Central memory CD8-positive, alpha-beta T cell (primary cell): ENCODE measurements around the gene APBB2.

Source experiments
- ATAC-seq: fragments of 150-1000 bp; cut with Tn5 transposase; replicated peaks from 2 replicates; pipeline ENCODE4 v1.10.0; 2022; ENCODE audit warnings: mild to moderate bottlenecking, moderate FRiP score, moderate number of reproducible peaks; ENCODE audit not compliant: poor library complexity, severe bottlenecking; ENCODE audit errors: extremely low read depth
- DNase-seq, 2 donors: peaks; one replicate each; pipeline ENCODE4 v3.0.0; 2021; ENCODE audit warnings: low spot score in 2 of 2
- H3K27ac Mint-ChIP-seq: one replicate; pipeline ENCODE4 v1.8.0; 2022; ENCODE audit warnings: low read depth, mild to moderate bottlenecking, moderate library complexity, mixed read lengths
- H3K27me3 Mint-ChIP-seq: one replicate; pipeline ENCODE4 v1.8.0; 2022; ENCODE audit warnings: mixed read lengths
- H3K36me3 Mint-ChIP-seq: one replicate; pipeline ENCODE4 v1.8.0; 2022; ENCODE audit warnings: mild to moderate bottlenecking, moderate library complexity, mixed read lengths; ENCODE audit not compliant: insufficient read depth
- H3K4me1 Mint-ChIP-seq: one replicate; pipeline ENCODE4 v1.8.0; 2022; ENCODE audit warnings: mixed read lengths
- H3K4me3 Mint-ChIP-seq: one replicate; pipeline ENCODE4 v1.8.0; 2022; ENCODE audit warnings: mild to moderate bottlenecking, moderate library complexity, mixed read lengths
- H3K9me3 Mint-ChIP-seq: one replicate; pipeline ENCODE4 v1.8.0; 2022; ENCODE audit warnings: mixed read lengths

Gene APBB2

DNA sequence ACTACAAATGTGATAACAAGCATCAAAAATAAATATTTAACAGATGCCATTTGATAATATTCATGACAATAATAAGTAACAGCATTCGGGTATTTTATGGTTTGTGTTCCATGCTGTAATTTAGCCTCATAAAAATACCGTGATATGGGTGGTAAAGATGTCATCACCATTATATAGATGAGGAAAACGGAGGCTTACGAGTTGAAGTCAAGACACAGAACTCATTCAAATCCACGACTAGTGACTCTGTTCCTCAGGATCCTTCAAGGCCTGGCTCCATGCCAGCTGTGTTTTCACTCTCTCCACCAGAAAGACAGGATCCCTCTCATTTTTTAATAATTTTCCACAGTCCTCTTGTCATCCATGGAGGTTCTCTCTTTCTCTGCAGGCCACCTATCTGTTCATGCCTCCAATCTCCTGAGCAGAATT is 94.5 kb downstream of the APBB2 start:
- ATAC-seq, result no peak

DNA sequence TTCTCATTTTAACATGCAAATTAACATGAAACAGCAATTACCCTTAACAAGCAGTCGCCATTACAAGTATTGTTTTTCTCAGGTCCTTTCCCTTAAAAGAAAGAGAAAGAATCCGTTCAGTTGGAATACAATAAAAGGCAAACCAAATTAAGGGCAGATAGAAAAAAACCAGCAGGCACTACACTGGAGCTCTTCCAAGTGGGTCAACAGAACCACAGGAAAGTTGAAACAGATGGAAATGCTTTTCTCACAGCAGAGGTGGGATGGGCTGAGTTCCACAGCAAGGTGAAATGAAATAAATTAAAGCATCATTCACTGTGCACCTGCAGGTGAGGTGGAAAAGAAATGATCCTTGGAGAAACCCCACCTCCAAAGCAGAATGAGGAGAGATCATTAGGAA is 102.6 kb downstream of the APBB2 start:
- no peak overlapping the region for H3K27ac Mint-ChIP-seq

More for the DNA sequence above, 94.5 kb downstream of the APBB2 start:
- Mint-ChIP-seq H3K9me3 (no peaks in the 10 kb centered on the region), H3K27ac (no peak overlapping the region), H3K4me1 (no peaks in the 10 kb centered on the region), H3K4me3 (no peak overlapping the region), H3K27me3 (no peaks in the 10 kb centered on the region), H3K36me3 (no peaks in the 10 kb centered on the region)
- no peak for DNase-seq

DNA sequence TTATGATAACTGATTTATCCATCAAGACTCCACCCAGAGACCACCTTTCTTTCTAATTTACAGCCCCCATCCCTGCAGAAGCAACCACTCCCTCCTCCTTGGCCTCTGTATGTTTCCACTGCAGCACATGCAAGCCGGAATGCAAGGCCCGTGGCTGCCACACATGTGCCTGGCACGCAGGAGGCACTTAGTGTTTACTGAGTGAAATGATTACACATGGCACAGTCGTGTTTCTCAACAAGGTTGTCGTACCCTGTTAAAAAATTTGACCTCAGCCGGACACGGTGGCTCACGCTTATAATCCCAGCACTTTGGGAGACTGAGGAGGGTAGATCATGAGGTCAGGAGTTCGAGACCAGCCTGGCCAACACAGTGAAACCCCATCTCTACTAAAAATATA is 104.3 kb downstream of the APBB2 start:
- Mint-ChIP-seq H3K4me1 (no peaks in the 10 kb centered on the region), H3K36me3 (peaks cover 2% of the 10 kb centered on the region), H3K4me3 (no peak overlapping the region), H3K27ac (no peak overlapping the region), H3K9me3 (no peaks in the 10 kb centered on the region), H3K27me3 (no peaks in the 10 kb centered on the region)
- ATAC-seq (no peak), DNase-seq (no peak)

More for the DNA sequence above, 102.6 kb downstream of the APBB2 start:
- no peak for ATAC-seq
- no peak for DNase-seq
- H3K4me1 Mint-ChIP-seq, result no peaks in the 10 kb centered on the region
- peaks cover 2% of the 10 kb centered on the region for H3K36me3 Mint-ChIP-seq
- H3K27me3 Mint-ChIP-seq, result no peaks in the 10 kb centered on the region
- no peaks in the 10 kb centered on the region for H3K9me3 Mint-ChIP-seq
- H3K4me3 Mint-ChIP-seq, result no peak overlapping the region

DNA sequence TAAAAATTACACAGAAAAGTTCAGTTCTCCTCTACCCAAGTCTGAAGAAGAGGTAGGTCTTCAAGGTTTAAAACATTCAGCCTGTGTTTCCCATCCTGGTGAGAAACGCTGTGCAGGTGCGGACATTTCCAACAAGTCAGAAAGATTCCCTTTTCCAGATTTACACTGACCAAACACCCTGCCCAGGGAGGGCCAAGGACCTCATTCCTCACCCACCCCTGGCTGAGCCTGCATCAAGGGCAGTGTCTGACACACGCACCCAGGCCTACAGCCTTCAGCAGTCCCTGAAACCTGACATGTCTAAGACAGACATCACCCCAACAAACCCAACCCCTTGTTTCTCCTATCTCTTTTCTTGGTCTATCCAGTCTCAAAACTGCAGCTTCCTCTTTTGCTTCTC is 105.9 kb downstream of the APBB2 start:
- H3K27me3 Mint-ChIP-seq, result no peaks in the 10 kb centered on the region
- no peaks in the 10 kb centered on the region for H3K36me3 Mint-ChIP-seq
- ATAC-seq (no peak), DNase-seq (no peak)
- H3K9me3 Mint-ChIP-seq, result no peaks in the 10 kb centered on the region
- H3K4me1 Mint-ChIP-seq, result no peaks in the 10 kb centered on the region
- H3K27ac Mint-ChIP-seq, result no peak overlapping the region
- no peak overlapping the region for H3K4me3 Mint-ChIP-seq

DNA sequence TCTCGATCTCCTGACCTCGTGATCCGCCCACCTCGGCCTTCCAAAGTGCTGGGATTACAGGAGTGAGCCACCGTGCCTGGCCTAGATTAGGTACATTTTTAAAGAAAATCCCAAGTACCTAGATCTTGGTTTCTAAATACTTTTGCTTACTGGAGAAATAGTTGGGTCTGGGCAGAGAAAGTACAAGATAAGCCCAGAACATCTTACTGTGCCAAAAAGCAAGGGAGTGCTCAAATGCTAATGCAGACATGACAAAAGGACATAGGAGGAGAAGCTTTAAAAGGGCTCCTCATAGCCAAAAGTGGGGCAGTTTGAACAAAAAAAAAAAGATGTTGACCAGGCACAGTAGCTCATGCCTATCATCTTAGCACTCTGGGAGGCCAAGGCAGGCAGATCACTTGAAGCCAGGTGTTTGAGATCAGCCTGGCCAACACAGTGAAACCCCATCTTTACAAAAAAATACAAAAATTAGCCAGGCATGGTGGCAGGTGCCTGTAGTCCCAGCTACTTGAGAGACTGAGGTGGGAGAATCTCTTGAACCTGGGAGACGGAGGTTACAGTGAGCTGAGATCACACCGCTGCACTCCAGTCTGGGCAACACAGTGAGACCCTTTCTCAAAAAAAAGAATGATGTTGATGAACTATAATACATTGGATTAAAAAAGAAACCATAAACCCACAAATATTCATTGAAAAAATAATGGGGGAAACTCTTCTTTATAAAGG is 107.5 kb downstream of the APBB2 start:
- ATAC-seq (no peak), DNase-seq (no peak)
- Mint-ChIP-seq H3K27ac (no peak overlapping the region), H3K4me3 (no peak overlapping the region), H3K27me3 (no peaks in the 10 kb centered on the region), H3K9me3 (no peaks in the 10 kb centered on the region), H3K36me3 (no peaks in the 10 kb centered on the region), H3K4me1 (no peaks in the 10 kb centered on the region)

DNA sequence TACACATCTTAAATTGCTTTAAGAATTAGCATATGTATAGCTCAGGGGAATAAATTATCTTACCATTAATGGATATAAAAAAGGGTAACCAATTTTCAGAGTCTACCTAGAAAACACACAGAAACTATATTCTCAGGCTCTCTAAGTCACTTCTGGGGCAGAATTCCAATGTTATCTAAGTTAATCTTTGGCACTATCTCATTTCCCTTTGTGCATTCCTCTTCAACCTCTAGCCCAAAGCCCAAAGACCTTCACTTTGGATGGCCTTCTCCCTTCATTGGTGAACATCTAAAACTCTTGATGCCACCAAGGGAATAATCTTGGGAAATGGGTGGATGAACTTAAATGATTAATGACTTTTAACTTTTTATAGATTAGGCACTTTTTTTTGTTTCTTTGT is 108.3 kb downstream of the APBB2 start:
- Mint-ChIP-seq H3K9me3 (no peaks in the 10 kb centered on the region), H3K27me3 (no peaks in the 10 kb centered on the region), H3K27ac (no peak overlapping the region), H3K36me3 (no peaks in the 10 kb centered on the region), H3K4me3 (no peak overlapping the region), H3K4me1 (no peaks in the 10 kb centered on the region)
- DNase-seq, result no peak
- no peak for ATAC-seq

DNA sequence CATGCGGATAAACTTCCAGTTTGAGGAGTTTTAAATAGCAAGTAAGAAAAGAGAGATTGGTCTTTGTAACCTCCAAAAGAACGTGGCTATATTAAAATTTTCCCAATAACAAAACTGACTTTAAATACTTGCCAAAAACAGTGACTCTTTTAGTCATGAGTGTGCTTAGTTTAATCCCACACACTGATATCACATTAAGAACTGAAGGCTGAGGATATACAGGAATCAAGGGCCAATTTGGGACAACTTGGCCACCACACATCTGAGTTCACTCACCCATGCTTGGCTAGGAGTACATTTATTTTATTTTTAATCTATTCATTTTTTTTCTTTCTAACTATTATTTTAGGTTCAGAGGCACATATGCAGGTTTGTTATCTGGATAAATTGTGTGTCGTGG is 110.2 kb downstream of the APBB2 start:
- Mint-ChIP-seq H3K27ac (no peak overlapping the region), H3K4me1 (no peaks in the 10 kb centered on the region), H3K27me3 (no peaks in the 10 kb centered on the region), H3K4me3 (no peak overlapping the region), H3K36me3 (no peaks in the 10 kb centered on the region), H3K9me3 (no peaks in the 10 kb centered on the region)
- ATAC-seq, result no peak
- no peak for DNase-seq

DNA sequence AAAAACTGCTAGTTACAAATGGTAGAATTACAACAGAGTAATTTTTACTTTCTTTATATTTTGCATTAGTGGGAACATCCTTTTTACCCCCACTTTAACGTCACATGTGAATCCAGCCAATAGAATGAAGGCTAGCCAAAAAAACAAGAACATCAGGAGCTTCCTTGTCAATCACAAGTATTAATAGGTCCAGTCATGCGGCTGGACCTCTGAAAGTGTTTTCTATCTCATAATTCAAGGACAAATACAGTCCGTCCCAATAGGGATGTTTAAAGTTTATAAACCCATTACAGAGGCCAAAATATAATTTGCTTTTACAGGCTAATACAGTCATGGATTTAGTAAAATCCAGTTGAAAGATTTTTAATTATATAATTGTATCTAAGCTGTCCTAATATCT is 110.7 kb downstream of the APBB2 start:
- Mint-ChIP-seq H3K27me3 (no peaks in the 10 kb centered on the region), H3K4me1 (no peaks in the 10 kb centered on the region), H3K27ac (no peak overlapping the region), H3K36me3 (no peaks in the 10 kb centered on the region), H3K9me3 (no peaks in the 10 kb centered on the region), H3K4me3 (no peak overlapping the region)
- ATAC-seq (no peak), DNase-seq (no peak)

DNA sequence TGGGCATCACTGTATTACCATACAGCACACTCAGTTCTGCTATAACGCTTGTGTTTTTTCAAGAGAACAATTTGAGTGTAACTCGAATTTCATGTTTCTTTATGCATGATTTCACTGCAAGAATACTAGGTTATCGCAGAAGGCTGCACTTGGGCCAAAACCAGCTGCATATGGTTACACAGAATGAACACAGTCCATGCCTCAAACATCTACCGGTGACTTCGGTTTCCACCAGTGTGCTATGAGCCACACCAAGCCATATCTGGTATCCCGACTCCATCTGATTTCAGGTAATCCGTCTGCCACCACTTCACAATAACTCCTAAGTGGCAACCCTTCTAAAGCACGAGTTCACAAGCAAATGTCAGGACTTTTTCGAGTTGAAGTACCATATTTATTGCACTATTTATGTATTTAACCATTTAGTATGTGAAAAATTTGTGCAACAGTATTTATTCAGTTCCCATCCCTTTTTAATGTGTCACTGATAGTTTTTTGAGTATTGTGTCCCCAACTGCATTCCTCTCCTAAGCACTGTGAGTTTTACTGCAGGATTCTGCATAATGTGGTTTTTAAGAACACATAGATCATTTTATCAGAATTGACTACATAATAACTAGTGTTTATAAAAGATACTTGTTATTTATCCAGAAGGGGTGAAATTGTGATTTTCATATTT is 111.8 kb downstream of the APBB2 start:
- Mint-ChIP-seq H3K9me3 (no peaks in the 10 kb centered on the region), H3K36me3 (no peaks in the 10 kb centered on the region), H3K27me3 (no peaks in the 10 kb centered on the region), H3K4me3 (no peak overlapping the region), H3K27ac (no peak overlapping the region), H3K4me1 (no peaks in the 10 kb centered on the region)
- ATAC-seq (no peak), DNase-seq (no peak)

DNA sequence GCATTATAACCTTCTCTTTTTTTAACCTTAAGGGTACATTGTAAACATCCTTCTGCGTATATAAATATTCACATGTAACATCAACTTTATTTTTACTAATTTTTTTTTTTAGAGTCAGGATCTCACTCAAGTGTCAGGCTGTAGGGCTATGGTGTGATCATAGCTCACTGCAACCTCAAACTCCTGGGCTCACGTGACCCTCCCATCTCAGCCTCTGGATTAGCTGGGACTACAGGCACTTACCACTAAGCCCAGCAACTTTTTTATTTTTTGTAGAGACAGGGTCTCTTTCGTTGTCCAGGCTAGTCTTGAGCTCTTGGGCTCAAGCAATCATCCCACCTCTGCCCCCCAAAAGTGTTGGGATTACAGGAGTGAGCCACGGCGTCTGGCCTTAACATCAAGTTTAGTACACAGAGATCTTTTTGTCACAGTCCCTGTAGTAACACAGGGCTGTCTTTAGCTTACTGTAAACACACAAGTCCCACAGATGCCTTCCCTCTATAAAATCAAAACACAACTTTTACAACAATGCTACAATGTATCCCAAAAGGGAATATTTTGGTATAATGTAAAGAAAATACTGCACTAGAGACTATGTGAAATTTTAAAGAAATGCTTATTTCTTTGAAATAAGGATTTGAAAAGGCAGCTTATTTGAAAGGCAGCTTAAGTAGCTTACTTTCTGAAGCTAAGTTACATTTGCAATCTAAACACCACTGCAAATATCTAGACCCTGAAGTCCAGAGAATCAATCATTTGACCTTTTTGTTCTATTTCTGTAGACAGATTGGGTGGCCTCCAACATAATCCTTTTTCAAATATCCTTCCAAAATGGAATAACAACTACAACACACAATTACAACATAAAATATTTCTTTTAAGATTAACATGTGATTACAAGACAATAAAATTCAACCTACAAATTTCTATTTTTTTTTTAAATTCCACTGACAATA is 116.0 kb downstream of the APBB2 start:
- Mint-ChIP-seq H3K9me3 (no peaks in the 10 kb centered on the region), H3K36me3 (no peaks in the 10 kb centered on the region), H3K4me1 (no peaks in the 10 kb centered on the region), H3K4me3 (no peak overlapping the region), H3K27me3 (no peaks in the 10 kb centered on the region), H3K27ac (no peak overlapping the region)
- DNase-seq (no peak), ATAC-seq (no peak)

DNA sequence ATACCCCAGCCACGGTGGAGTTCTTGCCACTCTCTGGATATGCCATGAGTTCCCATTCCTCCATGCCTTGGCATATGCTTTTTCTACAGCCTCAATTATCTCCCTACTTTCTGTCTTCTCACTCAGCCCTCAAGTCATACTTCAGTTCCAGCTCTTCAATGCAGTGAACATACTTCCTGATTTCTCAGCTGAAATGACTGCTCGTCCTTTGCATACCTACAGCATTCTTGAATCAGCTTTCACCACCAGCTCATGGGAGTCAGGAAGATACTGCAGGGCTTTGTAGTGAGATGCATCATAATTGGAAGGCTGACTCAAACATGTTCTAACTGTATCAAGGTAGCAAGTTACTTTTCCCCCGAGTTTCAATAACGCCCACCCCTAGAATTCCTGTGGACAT is 118.4 kb downstream of the APBB2 start:
- Mint-ChIP-seq H3K27me3 (no peaks in the 10 kb centered on the region), H3K36me3 (no peaks in the 10 kb centered on the region), H3K27ac (no peak overlapping the region), H3K4me1 (no peaks in the 10 kb centered on the region), H3K4me3 (no peak overlapping the region), H3K9me3 (no peaks in the 10 kb centered on the region)
- ATAC-seq, result no peak
- no peak for DNase-seq

DNA sequence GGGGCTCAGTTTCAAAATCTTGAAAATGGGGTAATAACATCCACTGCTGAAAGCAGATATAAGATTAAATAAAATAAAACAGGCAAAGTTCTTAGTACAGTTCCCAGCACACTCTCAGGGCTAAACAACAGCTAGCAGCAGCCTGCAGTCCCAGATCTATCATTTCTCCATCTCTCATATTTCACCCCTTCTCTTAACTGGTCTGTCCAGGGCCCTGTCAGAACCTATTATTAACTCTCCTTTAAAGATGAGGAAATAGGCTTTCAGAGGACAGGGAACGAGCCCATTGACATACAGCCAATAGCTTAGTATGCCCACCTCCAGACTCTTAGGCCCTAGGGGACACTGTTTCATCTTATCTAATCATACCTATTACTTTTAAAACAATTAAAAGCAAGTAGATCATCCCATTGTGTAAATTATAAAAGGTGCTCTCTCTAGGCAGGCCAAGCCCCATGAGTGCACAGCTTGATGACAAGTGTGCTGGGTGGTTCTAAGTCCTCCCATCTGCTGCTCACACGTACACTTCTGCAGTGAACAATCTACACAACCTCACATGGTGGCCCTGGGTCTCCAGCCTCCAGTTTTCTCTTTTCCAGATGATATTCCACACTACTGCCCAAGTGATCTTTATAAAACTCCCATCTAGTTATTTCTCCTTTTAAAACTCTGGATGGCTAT is 119.0 kb downstream of the APBB2 start:
- H3K9me3 Mint-ChIP-seq, result no peaks in the 10 kb centered on the region
- no peak overlapping the region for H3K4me3 Mint-ChIP-seq
- H3K27me3 Mint-ChIP-seq, result no peaks in the 10 kb centered on the region
- ATAC-seq (no peak), DNase-seq (no peak)
- H3K4me1 Mint-ChIP-seq, result no peaks in the 10 kb centered on the region
- H3K36me3 Mint-ChIP-seq, result no peaks in the 10 kb centered on the region
- no peak overlapping the region for H3K27ac Mint-ChIP-seq
